H9 (cell line): ENCODE measurements around the gene LRRIQ4. TPM values are rescaled to one million over a fixed set of nuclear protein-coding genes. Genes with fewer than 3 reads are reported as not detected.

Source experiments
- DNase-seq: peaks from one replicate; pipeline ENCODE4 v3.0.0-alpha.2; 2017
- H2AFZ ChIP-seq: one replicate; pipeline ENCODE4 v1.6.1; 2013; ENCODE audit warnings: mild to moderate bottlenecking, low read length, control low read depth, moderate library complexity
- H2AK5ac ChIP-seq: 2 replicates; pipeline ENCODE4 v1.6.1; 2013; ENCODE audit warnings: low read length, control low read depth, mixed read lengths; ENCODE audit not compliant: insufficient read length
- H2BK120ac ChIP-seq: one replicate; pipeline ENCODE4 v1.6.1; 2013; ENCODE audit warnings: low read depth, mild to moderate bottlenecking, low read length, control low read depth, inconsistent platforms; ENCODE audit not compliant: poor library complexity, severe bottlenecking
- H2BK12ac ChIP-seq: 2 replicates; pipeline ENCODE4 v1.6.1; 2013; ENCODE audit warnings: low read length, control low read depth, mixed read lengths, low read depth; ENCODE audit not compliant: insufficient read length
- H2BK15ac ChIP-seq: 2 replicates; pipeline ENCODE4 v1.6.1; 2013; ENCODE audit warnings: low read depth, low read length, control low read depth
- H2BK20ac ChIP-seq: one replicate; pipeline ENCODE4 v1.6.1; 2013; ENCODE audit warnings: low read depth, mild to moderate bottlenecking, low read length, control low read depth, inconsistent platforms; ENCODE audit not compliant: poor library complexity, severe bottlenecking
- H2BK5ac ChIP-seq: 2 replicates; pipeline ENCODE4 v1.6.1; 2013; ENCODE audit warnings: low read length, control low read depth, mixed read lengths; ENCODE audit not compliant: insufficient read length
- H3K14ac ChIP-seq: 2 replicates; pipeline ENCODE4 v1.6.1; 2013; ENCODE audit warnings: low read length, control low read depth; ENCODE audit not compliant: insufficient read depth
- H3K18ac ChIP-seq: 2 replicates; pipeline ENCODE4 v1.6.1; 2013; ENCODE audit warnings: low read depth, mild to moderate bottlenecking, mixed read lengths, low read length, control low read depth; ENCODE audit not compliant: insufficient read length
- H3K23ac ChIP-seq: 2 replicates; pipeline ENCODE4 v1.6.1; 2013; ENCODE audit warnings: low read length, control low read depth, mixed read lengths, low read depth; ENCODE audit not compliant: insufficient read length
- H3K23me2 ChIP-seq: 2 replicates; pipeline ENCODE4 v1.6.1; 2013; ENCODE audit warnings: low read depth, mild to moderate bottlenecking, mixed read lengths, low read length, control low read depth; ENCODE audit not compliant: insufficient read length, poor library complexity, severe bottlenecking
- H3K27ac ChIP-seq: 2 replicates; pipeline ENCODE4 v1.5.1; 2013; ENCODE audit warnings: low read length, control low read depth, mixed read lengths, low read depth; ENCODE audit not compliant: insufficient read length
- H3K27me3 ChIP-seq: 2 replicates; pipeline ENCODE4 v1.6.1; 2013; ENCODE audit warnings: low read length, control low read depth, inconsistent platforms; ENCODE audit not compliant: insufficient read depth
- H3K4ac ChIP-seq: 2 replicates; pipeline ENCODE4 v1.6.1; 2013; ENCODE audit warnings: low read depth, mild to moderate bottlenecking, control low read depth, inconsistent platforms, low read length, moderate library complexity
- H3K4me1 ChIP-seq: 2 replicates; pipeline ENCODE4 v1.6.1; 2013; ENCODE audit warnings: low read length, control low read depth, inconsistent platforms; ENCODE audit not compliant: insufficient read depth
- H3K4me2 ChIP-seq: 2 replicates; pipeline ENCODE4 v1.6.1; 2013; ENCODE audit warnings: low read length, control low read depth, mixed read lengths; ENCODE audit not compliant: insufficient read length, insufficient read depth
- H3K56ac ChIP-seq: 2 replicates; pipeline ENCODE4 v1.6.1; 2013; ENCODE audit warnings: low read depth, mild to moderate bottlenecking, mixed read lengths, low read length, control low read depth; ENCODE audit not compliant: insufficient read length
- H3K79me1 ChIP-seq: 2 replicates; pipeline ENCODE4 v1.6.1; 2013; ENCODE audit warnings: low read depth, mild to moderate bottlenecking, moderate library complexity, low read length, control low read depth, inconsistent platforms; ENCODE audit not compliant: insufficient read depth, poor library complexity, severe bottlenecking
- H3K79me2 ChIP-seq: 2 replicates; pipeline ENCODE4 v1.6.1; 2013; ENCODE audit warnings: low read length, control low read depth, inconsistent platforms; ENCODE audit not compliant: insufficient read depth
- H3K9ac ChIP-seq: 2 replicates; pipeline ENCODE4 v1.6.1; 2013; ENCODE audit warnings: low read length, control low read depth, mixed read lengths; ENCODE audit not compliant: insufficient read length; ENCODE audit errors: extremely low read depth
- H3K9me3 ChIP-seq: one replicate; pipeline ENCODE4 v1.6.1; 2013; ENCODE audit warnings: low read depth, low read length, inconsistent platforms; ENCODE audit not compliant: control insufficient read depth
- H3T11ph ChIP-seq: one replicate; pipeline ENCODE4 v1.6.1; 2013; ENCODE audit warnings: mild to moderate bottlenecking, low read length, control low read depth, inconsistent platforms
- H4K20me1 ChIP-seq: one replicate; pipeline ENCODE4 v1.6.1; 2013; ENCODE audit not compliant: control insufficient read depth, insufficient read length, insufficient read depth
- H4K5ac ChIP-seq: 2 replicates; pipeline ENCODE4 v1.6.1; 2013; ENCODE audit warnings: low read depth, mild to moderate bottlenecking, mixed read lengths, low read length, control low read depth; ENCODE audit not compliant: insufficient read length
- H4K8ac ChIP-seq: replicated peaks from 2 replicates; pipeline ENCODE4 v1.6.1; 2013; ENCODE audit warnings: low read length, control low read depth, mixed read lengths, low read depth; ENCODE audit not compliant: insufficient read length
- H4K91ac ChIP-seq: 2 replicates; pipeline ENCODE4 v1.6.1; 2013; ENCODE audit warnings: low read depth, mild to moderate bottlenecking, moderate library complexity, mixed read lengths, low read length, control low read depth; ENCODE audit not compliant: insufficient read length
- H3K27ac Mint-ChIP-seq, 3 experiments: 2 replicates in 2 of 3; 3 replicates in 1 of 3; pipeline ENCODE4 v1.8.0; 2020 to 2021; ENCODE audit warnings: mixed read lengths in 3 of 3, mild to moderate bottlenecking in 1 of 3, moderate library complexity in 1 of 3
- H3K27me3 Mint-ChIP-seq: 2 replicates; pipeline ENCODE4 v1.8.0; 2021; ENCODE audit warnings: low read depth, mild to moderate bottlenecking, moderate library complexity, mixed read lengths
- H3K36me3 Mint-ChIP-seq, 3 experiments: 2 replicates in 2 of 3; 3 replicates in 1 of 3; pipeline ENCODE4 v1.8.0; 2020 to 2021; ENCODE audit warnings: low read depth in 3 of 3, mixed read lengths in 3 of 3; ENCODE audit not compliant: insufficient read depth in 1 of 3
- H3K4me1 Mint-ChIP-seq, 2 experiments: 2 replicates each; pipeline ENCODE4 v1.8.0; 2020; ENCODE audit warnings: mixed read lengths in 2 of 2
- H3K4me3 Mint-ChIP-seq, 2 experiments: 2 replicates in 1 of 2; 3 replicates in 1 of 2; pipeline ENCODE4 v1.8.0; 2020 to 2021; ENCODE audit warnings: mild to moderate bottlenecking in 2 of 2, mixed read lengths in 2 of 2, moderate library complexity in 1 of 2
- H3K9me3 Mint-ChIP-seq, 2 experiments: 2 replicates in 1 of 2; 3 replicates in 1 of 2; pipeline ENCODE4 v1.8.0; 2020; ENCODE audit warnings: mild to moderate bottlenecking in 2 of 2, mixed read lengths in 2 of 2, moderate library complexity in 1 of 2
- CTCF ChIP-seq: fragments of 200-600 bp; sonication (generic); conservative IDR thresholded peaks from 3 replicates; pipeline ENCODE4 v1.8.0; 2021; ENCODE audit warnings: antibody characterized with exemption, mild to moderate bottlenecking
- WGBS: extraction: QIAGEN DNeasy Blood & Tissue Kit; methylation state at CpG from one replicate; pipeline ENCODE4 v1.1.7; 2013; ENCODE audit warnings: missing lambda C conversion rate, low lambda C conversion rate, mixed read lengths; ENCODE audit not compliant: insufficient read length; ENCODE audit errors: extremely low coverage; 5-methylcytosine and 5-hydroxymethylcytosine counted together
- total RNA-seq: library from RNA; stranded (reverse); gene quantifications from 2 replicates; pipeline ENCODE4 v1.2.1, GENCODE V29; 2021

LRRIQ4 gene
- total RNA-seq, 1 experiment from 2014 or later = not detected

DNA sequence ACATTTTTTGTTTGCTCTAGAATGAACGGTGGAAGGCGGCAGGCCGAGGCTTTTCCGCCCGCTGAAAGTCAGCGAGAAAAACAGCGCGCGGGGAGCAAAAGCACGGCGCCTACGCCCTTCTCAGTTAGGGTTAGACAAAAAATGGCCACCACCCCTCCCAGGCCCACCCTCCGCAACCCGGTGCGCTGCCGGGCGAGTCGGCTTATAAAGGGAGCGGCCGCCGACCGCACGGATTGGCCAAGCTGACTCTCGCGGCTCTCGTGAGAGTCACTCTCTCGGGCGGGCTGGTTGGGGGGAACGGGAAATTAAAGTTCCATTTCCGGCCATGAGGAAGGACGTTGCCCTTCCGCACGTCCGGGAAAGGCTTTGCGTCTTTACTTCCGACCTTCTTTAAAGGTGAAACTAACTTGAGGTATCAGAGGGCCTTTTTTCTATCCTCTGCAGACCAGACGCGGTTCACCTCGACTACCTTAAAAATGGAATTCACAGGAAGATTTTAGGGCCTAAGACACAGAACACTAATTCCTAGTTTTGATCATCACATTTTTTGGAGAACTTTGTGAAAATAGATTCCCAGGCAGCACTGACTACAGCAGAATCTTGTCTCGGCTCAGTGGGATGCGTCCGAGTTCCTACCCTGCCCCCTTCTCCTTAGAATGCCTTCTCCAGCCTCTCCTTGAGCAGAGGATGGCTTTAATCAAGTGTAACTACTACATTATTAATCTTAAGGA lies 47.6 kb upstream of the LRRIQ4 start, which contains the start of gene TERC:
Gene TERC, minus strand, starts transcription at position 179 of the 731 bp plus-strand sequence.
- Mint-ChIP-seq H3K4me1 (peaks cover 6 to 10% of the 10 kb centered on the region in 2 experiments), H3K27me3 (no peaks in the 10 kb centered on the region; the same call in 1 of the 2 replicates)
- H2BK120ac ChIP-seq = no peak within 1 kb of the TSS

More for the DNA sequence above, 47.6 kb upstream of the LRRIQ4 start, which contains the start of gene TERC:
- Histone ChIP-seq H4K20me1 (no peaks in the 10 kb centered on the region), H3K18ac (peak within 1 kb of the TSS; percentile 24), H3K27me3 (no peaks in the 10 kb centered on the region), H3T11ph (no peak within 1 kb of the TSS), H2AK5ac (no peak within 1 kb of the TSS), H4K5ac (no peak within 1 kb of the TSS), H3K56ac (no peak within 1 kb of the TSS), H3K14ac (peak within 1 kb of the TSS; percentile 94), H3K79me2 (no peaks in the 10 kb centered on the region), H2AFZ (no peak within 1 kb of the TSS), H2BK15ac (no peak within 1 kb of the TSS), H3K4me2 (peak within 1 kb of the TSS; percentile 45), H3K4ac (no peak within 1 kb of the TSS; the same call in 1 of the 2 replicates), H4K8ac (no peak within 1 kb of the TSS), H3K9me3 (no peaks in the 10 kb centered on the region), H2BK20ac (no peak within 1 kb of the TSS), H3K79me1 (no peaks in the 10 kb centered on the region), H2BK12ac (no peak within 1 kb of the TSS), H3K9ac (peak within 1 kb of the TSS; percentile 59), H3K23ac (no peak within 1 kb of the TSS), H3K27ac (no peak within 1 kb of the TSS), H2BK5ac (no peak within 1 kb of the TSS), H3K23me2 (peaks cover 5% of the 10 kb centered on the region), H3K4me1 (no peaks in the 10 kb centered on the region), H4K91ac (no peak within 1 kb of the TSS)
- peaks cover 4 to 6% (median 4%) of the 10 kb centered on the region in 3 experiments; a peak in 4 of 7 replicates for H3K36me3 Mint-ChIP-seq
- peaks cover 6 to 10% of the 10 kb centered on the region in 2 experiments; a peak in 3 of 5 replicates for H3K9me3 Mint-ChIP-seq
- H3K4me3 Mint-ChIP-seq = peak within 1 kb of the TSS; percentile 84 to 85
- peak within 1 kb of the TSS; percentile 62 to 97 (median 87); a peak in 5 of 7 replicates for H3K27ac Mint-ChIP-seq
- DNase-seq = peak; percentile 94
- WGBS = no CpG with 5 or more reads among the region's 42 CpGs
- TF ChIP-seq CTCF = no peak
